Breast epithelium (tissue), 4 donors: ENCODE data around the gene ZNF320. TPM values are rescaled to one million over a fixed set of nuclear protein-coding genes. Genes with fewer than 3 reads are reported as not detected.
"Not testable (repeated sequence)": the region's sequence is repeated elsewhere in the genome, so short reads cannot be mapped to it uniquely, and the experiment has no call there.

ENCODE experiments used
- DNase-seq, 2 donors: peaks; one replicate each; pipeline ENCODE4 v3.0.0-alpha.2; 2019; ENCODE audit warnings: low spot score in 2 of 2
- H3K27ac ChIP-seq, 2 donors: fragments of 200-600 bp; sonication (generic) in 1 of 2; one replicate each; pipeline ENCODE4 v1.5.1; 2016 to 2019; ENCODE audit warnings: mild to moderate bottlenecking in 1 of 2
- H3K27me3 ChIP-seq, 2 donors: fragments of 200-600 bp; sonication (generic) in 1 of 2; one replicate each; pipeline versions ENCODE4 v1.5.1 to v1.6.0; 2017 to 2019; ENCODE audit warnings: control low read depth in 1 of 2, mild to moderate bottlenecking in 1 of 2
- H3K36me3 ChIP-seq: fragments of 200-600 bp; one replicate; pipeline ENCODE4 v1.5.1; 2019
- H3K4me1 ChIP-seq, 2 donors: fragments of 200-600 bp; sonication (generic); one replicate each; pipeline ENCODE4 v1.5.1; 2016 to 2019; ENCODE audit warnings: control low read depth in 1 of 2
- H3K4me3 ChIP-seq, 3 donors: fragments of 200-600 bp; sonication (generic); 1 replicate in 2 of 3; 2 replicates in 1 of 3; pipeline ENCODE4 v1.5.1; 2016 to 2019; ENCODE audit warnings: mild to moderate bottlenecking in 3 of 3, moderate library complexity in 2 of 3
- H3K9me3 ChIP-seq, 2 donors: fragments of 200-600 bp; sonication (generic) in 1 of 2; one replicate each; pipeline ENCODE4 v1.5.1; 2016 to 2019; ENCODE audit warnings: control low read depth in 1 of 2
- POLR2A ChIP-seq: fragments of 450-650 bp; IDR thresholded peaks from one replicate; pipeline ENCODE4 v1.6.1; 2016; ENCODE audit warnings: antibody characterized with exemption, mild to moderate bottlenecking, moderate library complexity
- POLR2AphosphoS5 ChIP-seq, 3 donors: sonication (generic); formaldehyde crosslinking; IDR thresholded peaks; one replicate each; pipeline ENCODE4 v1.6.1; 2017; ENCODE audit warnings: antibody characterized with exemption in 3 of 3
- intact Hi-C: fragments of 100-400 bp; cut with DNase I; formaldehyde crosslinking; loops from one replicate; pipeline ENCODE4 v1.15.1; 2023; ENCODE audit warnings: low total_unique reads
- total RNA-seq, 3 donors: library from RNA; depleted of rRNA; stranded (reverse); fragments of >200 nt; gene quantifications; one replicate each; pipeline ENCODE4 v1.1.0, GENCODE V29; 2016
- TF ChIP-seq, protein P1 (sequence below), 3 donors: fragments of 450-650 bp; IDR thresholded peaks; one replicate each; pipeline ENCODE4 v1.5.1; 2016 to 2017; ENCODE audit warnings: antibody characterized with exemption in 3 of 3, mild to moderate bottlenecking in 3 of 3, moderate library complexity in 3 of 3

ZNF320 gene
- total RNA-seq, 3 donors from 2014 or later = 15.2 to 22.0 (median 18.4) TPM

DNA sequence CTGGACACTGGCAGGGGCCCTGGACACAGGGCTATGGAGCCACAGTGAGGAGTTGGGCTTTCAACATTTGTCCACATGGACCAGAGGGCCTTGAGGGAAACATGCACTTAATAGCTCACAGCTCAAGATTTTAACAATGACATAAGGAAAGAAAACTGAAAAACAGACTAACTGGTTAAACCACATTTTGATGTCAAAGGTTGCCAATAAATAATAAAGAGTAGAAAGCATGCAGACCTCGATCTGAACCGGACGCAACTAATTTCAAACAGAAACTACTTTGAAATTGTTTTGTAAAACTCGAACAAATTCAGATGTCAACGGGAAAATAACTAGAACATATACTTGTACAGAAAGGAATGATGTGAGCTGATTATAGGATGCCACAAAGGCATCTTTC lies 41.3 kb upstream of the ZNF320 start:
- H3K9me3 ChIP-seq = no peaks in the 10 kb centered on the region
- TF ChIP-seq, protein P1, sequence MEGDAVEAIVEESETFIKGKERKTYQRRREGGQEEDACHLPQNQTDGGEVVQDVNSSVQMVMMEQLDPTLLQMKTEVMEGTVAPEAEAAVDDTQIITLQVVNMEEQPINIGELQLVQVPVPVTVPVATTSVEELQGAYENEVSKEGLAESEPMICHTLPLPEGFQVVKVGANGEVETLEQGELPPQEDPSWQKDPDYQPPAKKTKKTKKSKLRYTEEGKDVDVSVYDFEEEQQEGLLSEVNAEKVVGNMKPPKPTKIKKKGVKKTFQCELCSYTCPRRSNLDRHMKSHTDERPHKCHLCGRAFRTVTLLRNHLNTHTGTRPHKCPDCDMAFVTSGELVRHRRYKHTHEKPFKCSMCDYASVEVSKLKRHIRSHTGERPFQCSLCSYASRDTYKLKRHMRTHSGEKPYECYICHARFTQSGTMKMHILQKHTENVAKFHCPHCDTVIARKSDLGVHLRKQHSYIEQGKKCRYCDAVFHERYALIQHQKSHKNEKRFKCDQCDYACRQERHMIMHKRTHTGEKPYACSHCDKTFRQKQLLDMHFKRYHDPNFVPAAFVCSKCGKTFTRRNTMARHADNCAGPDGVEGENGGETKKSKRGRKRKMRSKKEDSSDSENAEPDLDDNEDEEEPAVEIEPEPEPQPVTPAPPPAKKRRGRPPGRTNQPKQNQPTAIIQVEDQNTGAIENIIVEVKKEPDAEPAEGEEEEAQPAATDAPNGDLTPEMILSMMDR (IDR thresholded peaks at IDR 0.05) = no peak
- TF ChIP-seq POLR2A (no peak), POLR2AphosphoS5 (IDR thresholded peaks at IDR 0.05) (no peak)
- DNase-seq = no peak
- H3K27ac ChIP-seq = peak overlapping the region; percentile 56 to 69
- H3K4me1 ChIP-seq = no peaks in the 10 kb centered on the region
- H3K27me3 ChIP-seq = no peaks in the 10 kb centered on the region
- intact Hi-C loops = loop anchor here (2.0 kb wide), 1 partner anchor 54 kb away; no protein-coding TSS in a partner anchor
- no peaks in the 10 kb centered on the region for H3K36me3 ChIP-seq
- no peak overlapping the region for H3K4me3 ChIP-seq

GRCh38 chr19:52936954-52937325 lies 39.5 kb upstream of the ZNF320 start:
- Histone ChIP-seq H3K4me3 (no peak overlapping the region), H3K36me3 (no peaks in the 10 kb centered on the region), H3K4me1 (no peaks in the 10 kb centered on the region), H3K27me3 (no peaks in the 10 kb centered on the region), H3K27ac (peak overlapping the region in 1 of 2 donors; percentile 52), H3K9me3 (no peaks in the 10 kb centered on the region)
- no peak for TF ChIP-seq POLR2AphosphoS5 (IDR thresholded peaks at IDR 0.05)
- TF ChIP-seq POLR2A = no peak
- TF ChIP-seq, protein P1 (IDR thresholded peaks at IDR 0.05) = no peak
- no peak for DNase-seq
- intact Hi-C loops = no loop called here

GRCh38 chr19:52936151-52936953 lies 38.9 kb upstream of the ZNF320 start:
- TF ChIP-seq POLR2A = no peak
- no peak for TF ChIP-seq POLR2AphosphoS5 (IDR thresholded peaks at IDR 0.05)
- TF ChIP-seq, protein P1 (IDR thresholded peaks at IDR 0.05) = no peak
- H3K36me3 ChIP-seq = no peaks in the 10 kb centered on the region
- no peaks in the 10 kb centered on the region for H3K9me3 ChIP-seq
- peak overlapping the region in 1 of 2 donors; percentile 52 for H3K27ac ChIP-seq
- intact Hi-C loops = no loop called here
- H3K4me1 ChIP-seq = no peaks in the 10 kb centered on the region
- H3K4me3 ChIP-seq = no peak overlapping the region
- H3K27me3 ChIP-seq = no peaks in the 10 kb centered on the region
- DNase-seq = no peak

DNA sequence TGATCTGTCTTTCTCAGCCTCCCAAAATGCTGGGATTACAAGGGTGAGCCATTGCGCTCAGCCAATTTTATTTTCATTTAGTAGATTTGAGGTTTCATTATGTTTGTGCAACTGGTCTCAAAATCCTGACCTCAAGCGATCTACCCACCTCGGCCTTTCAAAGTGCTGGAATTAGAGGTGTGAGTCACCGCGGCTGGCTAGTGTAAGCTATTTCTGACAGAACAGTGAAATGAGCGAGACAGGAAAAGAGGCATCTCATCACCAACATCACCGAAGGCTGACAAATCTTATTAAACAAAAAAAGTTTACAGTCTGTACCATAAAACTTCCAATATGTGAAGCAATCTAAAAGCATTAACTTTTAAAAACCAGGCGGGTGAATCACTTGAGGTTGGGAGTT lies 38.0 kb upstream of the ZNF320 start:
- no peaks in the 10 kb centered on the region for H3K4me1 ChIP-seq
- H3K9me3 ChIP-seq = no peaks in the 10 kb centered on the region
- H3K4me3 ChIP-seq = no peak overlapping the region
- no peaks in the 10 kb centered on the region for H3K36me3 ChIP-seq
- TF ChIP-seq POLR2AphosphoS5 (IDR thresholded peaks at IDR 0.05) = no peak
- TF ChIP-seq, protein P1 (IDR thresholded peaks at IDR 0.05) = no peak
- no peak for TF ChIP-seq POLR2A
- H3K27ac ChIP-seq = no peak overlapping the region
- intact Hi-C loops = no loop called here
- DNase-seq = no peak
- H3K27me3 ChIP-seq = no peaks in the 10 kb centered on the region

DNA sequence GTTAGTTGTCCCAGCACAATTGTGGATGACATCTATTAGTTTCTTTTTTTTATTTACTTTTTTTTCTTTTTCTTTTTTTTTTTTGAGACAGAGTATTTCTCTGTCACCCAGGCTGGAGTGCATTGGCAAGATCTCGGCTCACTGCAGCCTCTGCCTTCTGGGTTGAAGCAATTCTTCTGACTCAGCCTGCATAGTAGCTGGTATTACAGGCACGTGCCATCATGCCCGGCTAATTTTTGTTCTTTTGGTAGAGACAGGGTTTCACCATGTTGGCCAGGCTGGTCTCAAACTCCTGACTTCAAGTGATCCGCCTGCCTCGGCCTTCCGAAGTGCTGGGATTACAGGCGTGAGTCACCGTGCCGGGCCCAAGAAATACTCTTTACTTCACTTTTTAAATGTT lies 27.2 kb upstream of the ZNF320 start:
- intact Hi-C loops, H3K4me3 ChIP-seq: not testable (repeated sequence)
- peak overlapping the region in 1 of 2 donors; percentile 95 for H3K27ac ChIP-seq

More for the DNA sequence above, 27.2 kb upstream of the ZNF320 start:
- H3K4me1 ChIP-seq, H3K9me3 ChIP-seq, H3K27me3 ChIP-seq, H3K36me3 ChIP-seq: not testable (repeated sequence)
- peak in 1 of 2 donors; percentile 17 for DNase-seq
